ENCODE measurements around the gene AGT.

GRCh38 chr1:230702934-230703678 lies 10.8 kb downstream of the AGT start:
- TF ChIP-seq CTCF (conservative IDR thresholded peaks at IDR 0.05) (no peak), EZH2 (IDR thresholded peaks at IDR 0.05; ENCODE audit: low read depth) (no peak)

All from PC-9 (cell line).